HFF-Myc (cell line): ENCODE results near the gene SLC35D1.

Experiments used
- DNase-seq: peaks from one replicate; pipeline ENCODE4 v3.0.0-alpha.2; 2011; ENCODE audit warnings: low read depth; ENCODE audit errors: extremely low read depth
- H3K4me3 ChIP-seq: replicated peaks from 2 replicates; pipeline ENCODE4 v1.5.1; 2011; ENCODE audit warnings: low read depth, mild to moderate bottlenecking, control low read depth, low read length
- CTCF ChIP-seq: IDR thresholded peaks from 2 replicates; pipeline ENCODE4 v1.5.1; 2012; ENCODE audit warnings: mild to moderate bottlenecking, low read depth, low read length, control low read depth; ENCODE audit errors: missing control alignments

SLC35D1 gene

DNA sequence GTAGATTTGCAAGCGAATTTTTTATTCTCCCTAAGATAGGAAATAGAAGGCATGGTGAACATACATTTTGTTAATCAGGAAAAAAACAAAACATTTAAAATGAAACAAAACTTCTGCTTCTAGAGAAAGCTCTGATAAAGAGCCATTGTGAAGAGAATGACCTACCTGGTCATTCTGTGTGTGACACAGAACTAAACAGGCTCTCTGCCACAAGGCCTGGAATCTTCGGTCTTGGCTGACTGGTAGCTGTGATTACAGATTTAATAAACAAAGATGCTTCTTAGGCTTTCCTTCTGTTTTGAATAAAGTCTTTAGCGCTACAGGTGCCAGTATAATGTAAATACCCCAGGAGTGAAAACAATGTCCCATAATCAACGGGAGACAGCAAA, 22.1 kb downstream of the SLC35D1 start:
- TF ChIP-seq CTCF = no peak
- no peak for DNase-seq
- no peak overlapping the region for H3K4me3 ChIP-seq

DNA sequence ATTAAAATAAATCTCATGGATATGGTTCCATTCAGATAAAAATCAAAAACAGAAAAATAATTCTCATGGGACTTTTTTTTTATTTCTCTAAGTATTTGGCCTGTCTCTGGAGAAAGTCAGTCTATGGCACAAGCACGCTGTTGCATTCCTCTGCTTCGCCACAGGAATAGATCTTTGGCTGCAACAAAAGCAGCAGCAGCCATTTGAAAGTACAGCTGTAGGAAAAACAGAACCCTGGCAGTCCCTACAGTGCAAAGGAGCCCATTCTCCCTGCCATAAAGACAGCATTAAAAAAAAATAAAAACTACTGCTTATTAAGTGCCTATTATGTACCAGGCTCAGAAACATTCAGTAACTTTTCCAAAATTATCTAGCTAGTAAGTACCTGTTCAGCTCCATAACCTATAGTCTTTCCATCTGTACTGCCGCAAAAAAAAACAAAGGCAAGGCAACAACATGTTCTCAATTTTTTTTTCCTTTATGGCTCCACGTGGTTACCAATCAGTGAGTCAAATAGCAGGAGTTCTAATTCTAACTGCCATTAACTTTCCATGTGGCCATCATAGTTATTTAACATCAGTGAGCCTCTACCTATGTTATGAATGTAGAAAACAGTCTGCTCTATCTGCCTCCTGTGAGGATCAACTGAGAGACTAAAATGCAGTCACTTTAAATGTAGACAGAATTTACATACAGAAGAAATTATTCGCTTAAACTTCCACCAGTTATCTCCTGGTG, 22.7 kb downstream of the SLC35D1 start:
- DNase-seq = no peak
- no peak overlapping the region for H3K4me3 ChIP-seq
- no peak for TF ChIP-seq CTCF

- TF ChIP-seq CTCF = no peak
- no peak for DNase-seq
These were observed 24.5 kb downstream of the SLC35D1 start for GRCh38 chr1:67029472-67029871.

GRCh38 chr1:67020765-67021164, 33.2 kb downstream of the SLC35D1 start:
- H3K4me3 ChIP-seq = no peak overlapping the region
- no peak for DNase-seq
- TF ChIP-seq CTCF = no peak

More at GRCh38 chr1:67029472-67029871, 24.5 kb downstream of the SLC35D1 start:
- no peak overlapping the region for H3K4me3 ChIP-seq

DNA sequence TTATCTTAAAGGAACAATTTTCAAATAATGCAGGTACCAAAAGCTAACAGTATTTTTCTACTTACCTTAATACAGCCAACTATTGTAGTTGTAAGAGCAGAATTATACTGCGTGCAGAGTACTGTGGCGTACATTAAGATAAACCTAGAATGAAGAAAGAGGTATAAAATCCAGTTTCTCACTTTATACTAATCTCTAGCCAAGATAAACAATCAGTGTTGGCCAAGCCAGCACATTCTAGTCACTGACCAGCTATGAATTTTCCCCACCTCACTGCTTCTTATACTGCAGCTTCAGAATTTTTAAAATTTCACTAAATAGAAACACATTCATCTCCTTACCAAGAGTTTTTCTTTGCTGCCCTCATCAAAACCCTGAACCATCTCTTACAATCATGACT, 33.6 kb downstream of the SLC35D1 start:
- TF ChIP-seq CTCF = no peak
- no peak for DNase-seq
- no peak overlapping the region for H3K4me3 ChIP-seq

DNA sequence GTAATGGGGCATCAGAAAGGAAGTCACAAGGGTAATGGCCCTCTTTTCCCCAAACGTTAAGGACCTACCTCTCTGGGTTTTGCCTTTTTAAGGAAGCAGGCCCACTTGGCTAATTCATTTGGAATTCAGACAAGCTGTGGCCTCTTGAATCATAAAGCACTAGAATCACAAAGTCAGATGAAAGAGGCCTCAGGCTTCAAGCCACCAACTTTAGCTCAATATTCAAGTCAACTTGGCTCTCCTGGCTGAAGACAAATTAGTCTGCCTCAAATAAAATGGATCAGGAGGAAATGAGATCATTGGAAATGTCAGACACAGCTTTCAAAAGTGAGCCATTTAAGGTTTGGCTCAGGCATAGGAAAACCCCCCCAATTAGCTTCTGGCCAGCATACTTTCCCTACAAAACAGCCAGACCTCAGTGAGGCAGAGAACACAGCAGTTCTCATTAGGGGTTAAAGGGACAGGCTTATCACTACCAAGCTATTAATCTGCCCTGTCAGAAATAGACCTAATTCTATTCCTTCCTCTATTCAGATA, 34.3 kb downstream of the SLC35D1 start:
- TF ChIP-seq CTCF = no peak
- DNase-seq = peak; percentile 24
- no peak overlapping the region for H3K4me3 ChIP-seq

GRCh38 chr1:67019121-67019520, 34.8 kb downstream of the SLC35D1 start:
- H3K4me3 ChIP-seq = no peak overlapping the region
- TF ChIP-seq CTCF = no peak
- DNase-seq = no peak
